ENCODE results near the gene TCF4.

The TCF4 gene

GRCh38 chr18:55440988-55441387, 147.0 kb downstream of the TCF4 start:
- peaks cover 18% of the 10 kb centered on the region for H3K4me1 Mint-ChIP-seq
- peak overlapping the region; percentile 57 for H3K27ac Mint-ChIP-seq
- peaks cover 13% of the 10 kb centered on the region for H3K36me3 Mint-ChIP-seq
- no peak for ATAC-seq
- H3K9me3 Mint-ChIP-seq = peaks cover 10% of the 10 kb centered on the region
- no peak overlapping the region for H3K4me3 Mint-ChIP-seq
- no peaks in the 10 kb centered on the region for H3K27me3 Mint-ChIP-seq

- Mint-ChIP-seq H3K4me3 (no peak overlapping the region), H3K27me3 (no peaks in the 10 kb centered on the region), H3K27ac (no peak overlapping the region), H3K9me3 (no peaks in the 10 kb centered on the region), H3K36me3 (no peaks in the 10 kb centered on the region), H3K4me1 (peaks cover 18% of the 10 kb centered on the region)
- ATAC-seq = no peak
These were observed 148.9 kb downstream of the TCF4 start for GRCh38 chr18:55439056-55439455.

GRCh38 chr18:55435592-55435991, 152.4 kb downstream of the TCF4 start:
- H3K27me3 Mint-ChIP-seq = no peaks in the 10 kb centered on the region
- no peak overlapping the region for H3K27ac Mint-ChIP-seq
- no peak for ATAC-seq
- H3K36me3 Mint-ChIP-seq = no peaks in the 10 kb centered on the region
- H3K4me3 Mint-ChIP-seq = no peak overlapping the region
- H3K4me1 Mint-ChIP-seq = peaks cover 23% of the 10 kb centered on the region
- no peaks in the 10 kb centered on the region for H3K9me3 Mint-ChIP-seq

GRCh38 chr18:55433648-55434047, 154.3 kb downstream of the TCF4 start:
- H3K4me1 Mint-ChIP-seq = peaks cover 16% of the 10 kb centered on the region
- H3K9me3 Mint-ChIP-seq = no peaks in the 10 kb centered on the region
- ATAC-seq = no peak
- no peaks in the 10 kb centered on the region for H3K36me3 Mint-ChIP-seq
- no peak overlapping the region for H3K27ac Mint-ChIP-seq
- H3K4me3 Mint-ChIP-seq = no peak overlapping the region
- no peaks in the 10 kb centered on the region for H3K27me3 Mint-ChIP-seq

GRCh38 chr18:55433140-55433539, 154.9 kb downstream of the TCF4 start:
- Mint-ChIP-seq H3K27me3 (no peaks in the 10 kb centered on the region), H3K9me3 (no peaks in the 10 kb centered on the region), H3K27ac (no peak overlapping the region), H3K4me3 (no peak overlapping the region), H3K4me1 (peaks cover 16% of the 10 kb centered on the region), H3K36me3 (no peaks in the 10 kb centered on the region)
- no peak for ATAC-seq

- Mint-ChIP-seq H3K36me3 (no peaks in the 10 kb centered on the region), H3K4me1 (peaks cover 16% of the 10 kb centered on the region), H3K4me3 (no peak overlapping the region), H3K27ac (no peak overlapping the region), H3K9me3 (no peaks in the 10 kb centered on the region), H3K27me3 (no peaks in the 10 kb centered on the region)
- no peak for ATAC-seq
These were observed 155.5 kb downstream of the TCF4 start for GRCh38 chr18:55432307-55433040.

- Mint-ChIP-seq H3K27ac (no peak overlapping the region), H3K27me3 (no peaks in the 10 kb centered on the region), H3K4me3 (no peak overlapping the region), H3K9me3 (no peaks in the 10 kb centered on the region), H3K36me3 (no peaks in the 10 kb centered on the region), H3K4me1 (peaks cover 16% of the 10 kb centered on the region)
- ATAC-seq = no peak
These were observed 158.0 kb downstream of the TCF4 start for GRCh38 chr18:55430026-55430425.

GRCh38 chr18:55427951-55428350, 160.0 kb downstream of the TCF4 start:
- Mint-ChIP-seq H3K27ac (no peak overlapping the region), H3K4me1 (peaks cover 20% of the 10 kb centered on the region), H3K4me3 (no peak overlapping the region), H3K36me3 (no peaks in the 10 kb centered on the region), H3K9me3 (no peaks in the 10 kb centered on the region), H3K27me3 (peaks cover 9% of the 10 kb centered on the region)
- no peak for ATAC-seq

GRCh38 chr18:55425698-55426097, 162.3 kb downstream of the TCF4 start:
- no peak overlapping the region for H3K4me3 Mint-ChIP-seq
- no peaks in the 10 kb centered on the region for H3K36me3 Mint-ChIP-seq
- no peaks in the 10 kb centered on the region for H3K9me3 Mint-ChIP-seq
- H3K4me1 Mint-ChIP-seq = peaks cover 30% of the 10 kb centered on the region
- H3K27me3 Mint-ChIP-seq = peaks cover 9% of the 10 kb centered on the region
- no peak for ATAC-seq
- no peak overlapping the region for H3K27ac Mint-ChIP-seq

GRCh38 chr18:55422456-55423180, 165.4 kb downstream of the TCF4 start:
- Mint-ChIP-seq H3K4me3 (peak overlapping the region; percentile 80), H3K27me3 (peaks cover 9% of the 10 kb centered on the region), H3K27ac (peak overlapping the region; percentile 93), H3K4me1 (peaks cover 38% of the 10 kb centered on the region), H3K36me3 (no peaks in the 10 kb centered on the region), H3K9me3 (no peaks in the 10 kb centered on the region)
- peak; percentile 67 for ATAC-seq

- Mint-ChIP-seq H3K27me3 (peaks cover 9% of the 10 kb centered on the region), H3K27ac (peak overlapping the region; percentile 93), H3K4me1 (peaks cover 44% of the 10 kb centered on the region), H3K4me3 (peak overlapping the region; percentile 71), H3K9me3 (no peaks in the 10 kb centered on the region), H3K36me3 (no peaks in the 10 kb centered on the region)
- no peak for ATAC-seq
These were observed 166.2 kb downstream of the TCF4 start for GRCh38 chr18:55421615-55422419.

- Mint-ChIP-seq H3K4me3 (peak overlapping the region; percentile 60), H3K27ac (peak overlapping the region; percentile 93), H3K9me3 (no peaks in the 10 kb centered on the region)
These were observed 166.7 kb downstream of the TCF4 start for GRCh38 chr18:55421308-55421614.

GRCh38 chr18:55420665-55421307, 167.2 kb downstream of the TCF4 start:
- ATAC-seq = peak; percentile 72
- Mint-ChIP-seq H3K36me3 (no peaks in the 10 kb centered on the region), H3K4me1 (peaks cover 44% of the 10 kb centered on the region), H3K9me3 (no peaks in the 10 kb centered on the region), H3K4me3 (peak overlapping the region; percentile 60), H3K27ac (peak overlapping the region; percentile 93), H3K27me3 (peaks cover 9% of the 10 kb centered on the region)

More at GRCh38 chr18:55421308-55421614, 166.7 kb downstream of the TCF4 start:
- H3K27me3 Mint-ChIP-seq = peaks cover 9% of the 10 kb centered on the region
- H3K36me3 Mint-ChIP-seq = no peaks in the 10 kb centered on the region
- peaks cover 44% of the 10 kb centered on the region for H3K4me1 Mint-ChIP-seq
- no peak for ATAC-seq

- peaks cover 9% of the 10 kb centered on the region for H3K27me3 Mint-ChIP-seq
- H3K36me3 Mint-ChIP-seq = no peaks in the 10 kb centered on the region
- no peak for ATAC-seq
- H3K4me1 Mint-ChIP-seq = peaks cover 47% of the 10 kb centered on the region
- no peaks in the 10 kb centered on the region for H3K9me3 Mint-ChIP-seq
- peak overlapping the region; percentile 93 for H3K27ac Mint-ChIP-seq
- peak overlapping the region; percentile 60 for H3K4me3 Mint-ChIP-seq
These were observed 167.9 kb downstream of the TCF4 start for GRCh38 chr18:55419947-55420664.

Measured in stimulated activated memory B cell treated with anti-CD40 and anti-IgM and Interleukin-4, amounts not matched to agents 10 μg/mL and 1 μg/mL and 100 μg/mL, for 72 hours (primary cell).